Upper lobe of left lung (tissue), 4 donors: ENCODE data around the gene SRSF1.

ENCODE experiments used
- CTCF ChIP-seq, 6 experiments: fragments of 450-650 bp in 4 of 6; fragments of 200-600 bp in 2 of 6; sonication (generic) in 2 of 6; IDR thresholded peaks; one replicate each; pipeline ENCODE4 v1.5.1; 2016 to 2019; ENCODE audit warnings: antibody characterized with exemption in 6 of 6
- EP300 ChIP-seq, 4 donors: sonication (generic); formaldehyde crosslinking; IDR thresholded peaks; one replicate each; pipeline ENCODE4 v1.5.1; 2017; ENCODE audit warnings: antibody characterized with exemption in 4 of 4, control low read depth in 2 of 4

GRCh38 chr17:57954397-57955182 lies 52.5 kb downstream of the SRSF1 start:
- TF ChIP-seq CTCF (IDR thresholded peaks at IDR 0.05) (no peak), EP300 (IDR thresholded peaks at IDR 0.05) (no peak)
